Endothelial cell (in vitro differentiated cells): ENCODE results near the gene MAP2K7. TPM values are rescaled to one million over a fixed set of nuclear protein-coding genes. Genes with fewer than 3 reads are reported as not detected.

Experiments
- DNase-seq: peaks from one replicate; pipeline ENCODE4 v3.0.0; 2021; ENCODE audit warnings: low spot score
- H3K27ac Mint-ChIP-seq: one replicate; pipeline ENCODE4 v1.8.0; 2021; ENCODE audit warnings: mixed read lengths, inconsistent platforms; ENCODE audit not compliant: unreplicated experiment
- H3K27me3 Mint-ChIP-seq: one replicate; pipeline ENCODE4 v1.8.0; 2021; ENCODE audit warnings: mild to moderate bottlenecking, moderate library complexity, mixed read lengths, inconsistent platforms; ENCODE audit not compliant: unreplicated experiment
- H3K36me3 Mint-ChIP-seq: one replicate; pipeline ENCODE4 v1.8.0; 2021; ENCODE audit warnings: mild to moderate bottlenecking, low read depth, mixed read lengths, inconsistent platforms; ENCODE audit not compliant: unreplicated experiment
- H3K4me1 Mint-ChIP-seq: one replicate; pipeline ENCODE4 v1.8.0; 2021; ENCODE audit warnings: mild to moderate bottlenecking, mixed read lengths, inconsistent platforms; ENCODE audit not compliant: unreplicated experiment
- H3K4me3 Mint-ChIP-seq: one replicate; pipeline ENCODE4 v1.8.0; 2021; ENCODE audit warnings: mild to moderate bottlenecking, mixed read lengths, inconsistent platforms; ENCODE audit not compliant: unreplicated experiment
- H3K9me3 Mint-ChIP-seq: one replicate; pipeline ENCODE4 v1.8.0; 2021; ENCODE audit warnings: mixed read lengths, inconsistent platforms; ENCODE audit not compliant: unreplicated experiment
- CTCF ChIP-seq: fragments of 200-600 bp; sonication (generic); IDR thresholded peaks from one replicate; pipeline ENCODE4 v1.5.0; 2021; ENCODE audit warnings: antibody characterized with exemption; ENCODE audit not compliant: unreplicated experiment
- total RNA-seq: library from RNA; stranded (reverse); fragmentation: NEBNext Ultra II Directional; extraction: Animal tissue kit (Norgen Biotek cat#: 25700); gene quantifications from one replicate; pipeline ENCODE4 v1.2.1, GENCODE V29; 2021; ENCODE audit not compliant: unreplicated experiment

Gene MAP2K7
- total RNA-seq, 1 donor from 2014 or later = 31.1 TPM

DNA sequence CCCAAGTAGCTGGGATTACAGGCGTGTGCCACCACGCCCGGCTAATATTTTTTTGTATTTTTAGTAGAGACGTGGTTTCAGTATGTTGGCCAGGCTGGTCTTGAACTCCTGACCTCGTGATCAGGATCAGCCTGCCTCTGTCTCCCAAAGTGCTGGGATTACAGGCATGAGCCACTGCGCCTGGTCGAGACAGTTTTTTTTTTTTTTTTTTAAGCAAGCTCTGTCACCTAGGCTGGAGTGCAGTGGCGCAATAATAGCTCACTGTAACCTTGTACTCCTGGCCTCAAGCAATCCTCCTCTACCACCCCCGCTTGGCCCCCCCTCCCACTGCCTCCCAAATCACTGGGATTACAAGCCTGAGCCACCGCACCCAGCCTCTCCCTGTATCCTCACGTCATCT, 6.4 kb upstream of the MAP2K7 start:
- H3K4me1 Mint-ChIP-seq = no peaks in the 10 kb centered on the region
- DNase-seq = no peak
- no peak for TF ChIP-seq CTCF
- H3K27me3 Mint-ChIP-seq = peaks cover 6% of the 10 kb centered on the region
- no peak overlapping the region for H3K27ac Mint-ChIP-seq
- H3K36me3 Mint-ChIP-seq = no peaks in the 10 kb centered on the region
- H3K9me3 Mint-ChIP-seq = no peaks in the 10 kb centered on the region
- no peak overlapping the region for H3K4me3 Mint-ChIP-seq

- Mint-ChIP-seq H3K27ac (no peak overlapping the region), H3K4me1 (no peaks in the 10 kb centered on the region), H3K9me3 (no peaks in the 10 kb centered on the region), H3K27me3 (peaks cover 11% of the 10 kb centered on the region), H3K4me3 (no peak overlapping the region), H3K36me3 (no peaks in the 10 kb centered on the region)
- DNase-seq = no peak
- TF ChIP-seq CTCF = no peak
Observed at GRCh38 chr19:7898967-7899366, 4.7 kb upstream of the MAP2K7 start.

DNA sequence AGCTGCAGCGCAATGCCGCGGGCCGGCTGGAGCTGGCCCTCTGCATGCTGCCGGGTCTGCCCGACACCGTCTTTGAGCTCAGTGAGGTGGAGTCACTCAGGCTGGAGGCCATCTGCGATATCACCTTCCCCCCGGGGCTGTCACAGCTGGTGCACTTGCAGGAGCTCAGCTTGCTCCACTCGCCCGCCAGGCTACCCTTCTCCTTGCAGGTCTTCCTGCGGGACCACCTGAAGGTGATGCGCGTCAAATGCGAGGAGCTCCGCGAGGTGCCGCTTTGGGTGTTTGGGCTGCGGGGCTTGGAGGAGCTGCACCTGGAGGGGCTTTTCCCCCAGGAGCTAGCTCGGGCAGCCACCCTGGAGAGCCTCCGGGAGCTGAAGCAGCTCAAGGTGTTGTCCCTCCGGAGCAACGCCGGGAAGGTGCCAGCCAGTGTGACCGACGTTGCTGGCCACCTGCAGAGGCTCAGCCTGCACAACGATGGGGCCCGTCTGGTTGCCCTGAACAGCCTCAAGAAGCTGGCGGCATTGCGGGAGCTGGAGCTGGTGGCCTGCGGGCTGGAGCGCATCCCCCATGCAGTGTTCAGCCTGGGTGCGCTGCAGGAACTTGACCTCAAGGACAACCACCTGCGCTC, 3.8 kb upstream of the MAP2K7 start:
- H3K4me3 Mint-ChIP-seq = no peak overlapping the region
- H3K9me3 Mint-ChIP-seq = no peaks in the 10 kb centered on the region
- peaks cover 2% of the 10 kb centered on the region for H3K36me3 Mint-ChIP-seq
- no peak for DNase-seq
- peaks cover 5% of the 10 kb centered on the region for H3K4me1 Mint-ChIP-seq
- no peak overlapping the region for H3K27ac Mint-ChIP-seq
- peaks cover 13% of the 10 kb centered on the region for H3K27me3 Mint-ChIP-seq
- no peak for TF ChIP-seq CTCF

GRCh38 chr19:7900401-7900870, 3.2 kb upstream of the MAP2K7 start:
- no peak for TF ChIP-seq CTCF
- DNase-seq = no peak
- Mint-ChIP-seq H3K27me3 (peaks cover 17% of the 10 kb centered on the region), H3K4me1 (peaks cover 9% of the 10 kb centered on the region), H3K27ac (no peak overlapping the region), H3K36me3 (peaks cover 5% of the 10 kb centered on the region), H3K9me3 (no peaks in the 10 kb centered on the region), H3K4me3 (no peak overlapping the region)

DNA sequence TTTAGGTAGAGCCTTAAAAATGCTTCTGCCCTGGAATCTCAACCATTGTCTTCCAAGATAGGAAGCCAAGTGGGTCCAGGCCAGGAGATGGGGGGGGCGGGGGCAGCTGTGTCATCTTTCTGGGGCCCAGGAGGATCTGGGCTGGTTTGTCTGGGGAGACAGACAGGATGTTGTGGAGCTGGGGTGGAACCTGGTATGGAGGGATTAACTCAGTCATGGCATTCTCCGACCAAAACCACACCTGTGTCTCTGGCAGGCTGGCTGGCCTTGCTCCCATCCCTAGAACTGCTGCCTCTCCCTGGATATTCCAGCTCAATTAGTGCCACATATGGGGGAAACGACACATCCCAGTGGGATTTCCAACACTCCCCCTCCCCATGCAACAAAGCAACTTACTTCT, 2.7 kb upstream of the MAP2K7 start:
- DNase-seq = no peak
- H3K27ac Mint-ChIP-seq = no peak overlapping the region
- H3K36me3 Mint-ChIP-seq = peaks cover 9% of the 10 kb centered on the region
- H3K4me3 Mint-ChIP-seq = no peak overlapping the region
- no peaks in the 10 kb centered on the region for H3K9me3 Mint-ChIP-seq
- peaks cover 17% of the 10 kb centered on the region for H3K27me3 Mint-ChIP-seq
- no peak for TF ChIP-seq CTCF
- H3K4me1 Mint-ChIP-seq = peaks cover 12% of the 10 kb centered on the region
